Ovary (tissue), 3 donors: ENCODE measurements around the gene CFLAR.

Source experiments
- CTCF ChIP-seq, 3 donors: fragments of 450-650 bp in 2 of 3; fragments of 200-600 bp in 1 of 3; IDR thresholded peaks; one replicate each; pipeline versions ENCODE4 v1.5.1 to v1.8.0; 2016 to 2022; ENCODE audit warnings: antibody characterized with exemption in 3 of 3, mild to moderate bottlenecking in 1 of 3
- POLR2A ChIP-seq: fragments of 450-650 bp; IDR thresholded peaks from one replicate; pipeline ENCODE4 v1.6.1; 2017; ENCODE audit warnings: antibody characterized with exemption, mild to moderate bottlenecking, moderate library complexity
- donor health status: DM: no; HTN: no; CAD: no.

- TF ChIP-seq CTCF (IDR thresholded peaks at IDR 0.05) (no peak), POLR2A (no peak)
Measured at GRCh38 chr2:201073071-201073470, 42.9 kb upstream of the CFLAR start.
